ENCODE results near the gene MB21D2. TPM values are rescaled to one million over a fixed set of nuclear protein-coding genes. Genes with fewer than 3 reads are reported as not detected.

Gene MB21D2
- total and polyA plus RNA-seq, 2 donors (not counting 1 experiment from before 2014, with no cell fraction given): 0.03 to 0.20 TPM

DNA sequence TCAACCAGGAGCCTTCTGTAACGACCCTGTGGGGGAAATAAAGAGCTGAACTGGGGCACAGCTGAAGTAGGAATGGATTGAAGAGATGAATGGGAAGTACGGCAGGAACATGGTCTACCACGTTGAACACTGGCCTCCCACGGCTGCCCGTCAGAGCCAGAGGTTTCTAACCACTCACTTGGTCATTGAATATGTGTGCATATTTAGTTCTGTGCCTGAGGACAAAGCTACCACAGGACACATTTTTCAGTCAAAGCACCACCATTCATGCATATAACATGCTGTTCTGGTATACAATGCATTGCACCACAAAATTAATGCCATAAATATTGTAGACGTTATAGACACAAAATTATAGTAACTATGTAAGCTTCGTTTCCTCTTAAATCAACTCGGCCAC, 75.5 kb downstream of the MB21D2 start:
- no peak for ATAC-seq (ENCODE audit: low read depth)
- TF ChIP-seq EZH2 (IDR thresholded peaks at IDR 0.05; ENCODE audit: borderline replicate concordance, insufficient read depth, low read depth, low read length, poor library complexity, severe bottlenecking): no peak
- TF ChIP-seq, protein P1, sequence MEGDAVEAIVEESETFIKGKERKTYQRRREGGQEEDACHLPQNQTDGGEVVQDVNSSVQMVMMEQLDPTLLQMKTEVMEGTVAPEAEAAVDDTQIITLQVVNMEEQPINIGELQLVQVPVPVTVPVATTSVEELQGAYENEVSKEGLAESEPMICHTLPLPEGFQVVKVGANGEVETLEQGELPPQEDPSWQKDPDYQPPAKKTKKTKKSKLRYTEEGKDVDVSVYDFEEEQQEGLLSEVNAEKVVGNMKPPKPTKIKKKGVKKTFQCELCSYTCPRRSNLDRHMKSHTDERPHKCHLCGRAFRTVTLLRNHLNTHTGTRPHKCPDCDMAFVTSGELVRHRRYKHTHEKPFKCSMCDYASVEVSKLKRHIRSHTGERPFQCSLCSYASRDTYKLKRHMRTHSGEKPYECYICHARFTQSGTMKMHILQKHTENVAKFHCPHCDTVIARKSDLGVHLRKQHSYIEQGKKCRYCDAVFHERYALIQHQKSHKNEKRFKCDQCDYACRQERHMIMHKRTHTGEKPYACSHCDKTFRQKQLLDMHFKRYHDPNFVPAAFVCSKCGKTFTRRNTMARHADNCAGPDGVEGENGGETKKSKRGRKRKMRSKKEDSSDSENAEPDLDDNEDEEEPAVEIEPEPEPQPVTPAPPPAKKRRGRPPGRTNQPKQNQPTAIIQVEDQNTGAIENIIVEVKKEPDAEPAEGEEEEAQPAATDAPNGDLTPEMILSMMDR (IDR thresholded peaks at IDR 0.05): no peak

DNA sequence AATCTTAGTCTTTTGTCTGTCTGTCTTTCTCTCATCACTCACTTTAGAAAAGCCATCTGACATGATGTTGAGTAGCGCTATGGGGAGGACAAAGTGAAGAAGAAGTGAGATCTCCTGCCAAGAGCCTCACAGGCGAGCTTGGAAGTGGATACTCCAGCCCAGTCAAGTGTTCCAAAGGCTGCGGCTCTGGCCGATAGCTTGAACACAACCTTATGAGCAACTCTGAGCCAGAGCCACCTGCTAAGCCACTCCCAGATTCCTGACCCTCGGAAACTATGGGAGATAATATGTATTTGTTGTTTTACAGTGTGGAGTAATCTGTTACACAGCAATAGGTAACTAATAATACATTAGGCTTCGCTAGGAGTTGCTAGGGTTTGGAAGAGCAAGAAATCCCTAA, 76.2 kb downstream of the MB21D2 start:
- H3K9me3 ChIP-seq (ENCODE audit: control extremely low read depth in 1 of 3, control insufficient read depth in 2 of 3, insufficient read depth in 1 of 3, low read length in 2 of 3): peaks cover 0 to 3% (median 0%) of the 10 kb centered on the region in 3 donors
- no peak for ATAC-seq (ENCODE audit: low read depth)
- H3K4me3 Mint-ChIP-seq: no peak overlapping the region
- no peak overlapping the region for H2AFZ ChIP-seq (ENCODE audit: insufficient read depth, low read depth, low read length, poor library complexity, severe bottlenecking)
- no peak overlapping the region for H3K4me2 ChIP-seq (replicated peaks; ENCODE audit: low read depth, low read length, poor library complexity, severe bottlenecking)
- H3K9me3 Mint-ChIP-seq (ENCODE audit: insufficient read depth): no peaks in the 10 kb centered on the region
- CTCF ChIA-PET: no interaction called here
- H3K4me1 ChIP-seq (ENCODE audit: control insufficient read depth in 2 of 2, insufficient read depth in 2 of 2, low read length in 2 of 2): no peaks in the 10 kb centered on the region
- H3K27ac ChIP-seq (ENCODE audit: low read length in 2 of 2): no peak overlapping the region
- H4K20me1 ChIP-seq (ENCODE audit: control insufficient read depth, insufficient read depth, low read length, poor library complexity, severe bottlenecking): no peaks in the 10 kb centered on the region
- no peaks in the 10 kb centered on the region for H3K79me2 ChIP-seq (ENCODE audit: control insufficient read depth, insufficient read depth, low read length)
- POLR2A ChIA-PET: no interaction called here
- no peak overlapping the region for H3K4me3 ChIP-seq (ENCODE audit: control extremely low read depth in 1 of 5, extremely low read depth in 1 of 5, insufficient read depth in 1 of 5, low read depth in 2 of 5, low read length in 4 of 5)
- no peak overlapping the region for H3K27ac Mint-ChIP-seq
- 92% methylated on average over 5 of the region's 6 CpGs for WGBS (ENCODE audit: insufficient coverage)
- no peaks in the 10 kb centered on the region for H3K27me3 ChIP-seq (replicated peaks in 1 of 4; ENCODE audit: control extremely low read depth in 1 of 4, control insufficient read depth in 3 of 4, insufficient read depth in 4 of 4, low read length in 3 of 4)
- DNase-seq: no peak
- no peaks in the 10 kb centered on the region for H3K4me1 Mint-ChIP-seq
- TF ChIP-seq EZH2 (IDR thresholded peaks at IDR 0.05; ENCODE audit: borderline replicate concordance, insufficient read depth, low read depth, low read length, poor library complexity, severe bottlenecking): no peak
- TF ChIP-seq, protein P1 (IDR thresholded peaks at IDR 0.05): no peak
- no peak overlapping the region for H3K9ac ChIP-seq (ENCODE audit: low read length)
- intact Hi-C loops (cut with micrococcal nuclease): no loop called here
- no peaks in the 10 kb centered on the region for H3K36me3 ChIP-seq (replicated peaks in 1 of 2; ENCODE audit: control extremely low read depth in 1 of 2, control insufficient read depth in 1 of 2, extremely low read depth in 1 of 2, insufficient read depth in 2 of 2, low read length in 1 of 2)
- peaks cover 9% of the 10 kb centered on the region for H3K27me3 Mint-ChIP-seq

More for the DNA sequence above, 75.5 kb downstream of the MB21D2 start:
- H3K36me3 ChIP-seq (replicated peaks in 1 of 2; ENCODE audit: control extremely low read depth in 1 of 2, control insufficient read depth in 1 of 2, extremely low read depth in 1 of 2, insufficient read depth in 2 of 2, low read length in 1 of 2): no peaks in the 10 kb centered on the region
- ChIA-PET POLR2A (no interaction called here), CTCF (no interaction called here)
- intact Hi-C loops (cut with micrococcal nuclease): no loop called here
- no peak overlapping the region for H3K27ac ChIP-seq (ENCODE audit: low read length in 2 of 2)
- peaks cover 0 to 3% (median 0%) of the 10 kb centered on the region in 3 donors for H3K9me3 ChIP-seq (ENCODE audit: control extremely low read depth in 1 of 3, control insufficient read depth in 2 of 3, insufficient read depth in 1 of 3, low read length in 2 of 3)
- Mint-ChIP-seq H3K27ac (no peak overlapping the region), H3K4me3 (no peak overlapping the region), H3K27me3 (peaks cover 9% of the 10 kb centered on the region), H3K9me3 (ENCODE audit: insufficient read depth) (no peaks in the 10 kb centered on the region), H3K4me1 (no peaks in the 10 kb centered on the region)
- no peak overlapping the region for H2AFZ ChIP-seq (ENCODE audit: insufficient read depth, low read depth, low read length, poor library complexity, severe bottlenecking)
- H3K4me2 ChIP-seq (replicated peaks; ENCODE audit: low read depth, low read length, poor library complexity, severe bottlenecking): no peak overlapping the region
- H3K4me1 ChIP-seq (ENCODE audit: control insufficient read depth in 2 of 2, insufficient read depth in 2 of 2, low read length in 2 of 2): no peaks in the 10 kb centered on the region
- no peak overlapping the region for H3K4me3 ChIP-seq (ENCODE audit: control extremely low read depth in 1 of 5, extremely low read depth in 1 of 5, insufficient read depth in 1 of 5, low read depth in 2 of 5, low read length in 4 of 5)
- no peaks in the 10 kb centered on the region for H4K20me1 ChIP-seq (ENCODE audit: control insufficient read depth, insufficient read depth, low read length, poor library complexity, severe bottlenecking)
- H3K79me2 ChIP-seq (ENCODE audit: control insufficient read depth, insufficient read depth, low read length): no peaks in the 10 kb centered on the region
- 86% methylated on average over 1 of the region's 8 CpGs for WGBS (ENCODE audit: insufficient coverage)
- DNase-seq: no peak
- no peaks in the 10 kb centered on the region for H3K27me3 ChIP-seq (replicated peaks in 1 of 4; ENCODE audit: control extremely low read depth in 1 of 4, control insufficient read depth in 3 of 4, insufficient read depth in 4 of 4, low read length in 3 of 4)
- H3K9ac ChIP-seq (ENCODE audit: low read length): no peak overlapping the region

Measured in B cell (primary cell).